Caki2 (cell line): ENCODE data around the gene CAP2. TPM values are rescaled to one million over a fixed set of nuclear protein-coding genes. Genes with fewer than 3 reads are reported as not detected.

Source experiments
- DNase-seq: peaks from one replicate; pipeline ENCODE4 v3.0.0-alpha.2; 2015; ENCODE audit warnings: low read depth
- in situ Hi-C: cut with HindIII; loops from 2 replicates; pipeline ENCODE4 v1.10.0; 2016; ENCODE audit warnings: low sequenced_read_pairs, low pct_unique_long_range_greater_than_20kb, mixed read lengths
- total RNA-seq: library from RNA; depleted of rRNA; stranded (reverse); fragments of >200 nt; shearing (Covaris generic); gene quantifications from 2 replicates; pipeline ENCODE4 v1.2.3, GENCODE V29; 2014; ENCODE audit warnings: low replicate concordance; rRNA removed

CAP2 gene
- 16.5 and 18.4 TPM in 2 replicates for total RNA-seq

GRCh38 chr6:17392978-17393891, at the start of gene CAP2:
TSS of gene CAP2 (plus strand) at chr6:17393595. CDS start at chr6:17421556, 27,961 bp downstream.
- in situ Hi-C loops, result no loop called here
- DNase-seq, result peak; percentile 81

- in situ Hi-C loops, result no loop called here
- no peak for DNase-seq
These were observed 46.4 kb upstream of the CAP2 start for GRCh38 chr6:17347012-17347411.

- in situ Hi-C loops, result no loop called here
- no peak for DNase-seq
These were observed 44.0 kb upstream of the CAP2 start for GRCh38 chr6:17349427-17349826.

GRCh38 chr6:17352302-17352701, 41.1 kb upstream of the CAP2 start:
- no peak for DNase-seq
- in situ Hi-C loops, result no loop called here

GRCh38 chr6:17353440-17354175, 39.8 kb upstream of the CAP2 start:
- no peak for DNase-seq
- in situ Hi-C loops, result no loop called here

GRCh38 chr6:17354700-17355403, 38.5 kb upstream of the CAP2 start:
- in situ Hi-C loops, result no loop called here
- DNase-seq, result no peak

GRCh38 chr6:17355404-17355774, 38.0 kb upstream of the CAP2 start:
- DNase-seq, result no peak
- in situ Hi-C loops, result no loop called here

- in situ Hi-C loops, result no loop called here
- DNase-seq, result no peak
These were observed 34.9 kb upstream of the CAP2 start for GRCh38 chr6:17358515-17358914.

GRCh38 chr6:17360564-17360963, 32.8 kb upstream of the CAP2 start:
- no peak for DNase-seq
- in situ Hi-C loops, result no loop called here

- no peak for DNase-seq
These were observed 32.4 kb upstream of the CAP2 start for GRCh38 chr6:17361013-17361412.

GRCh38 chr6:17365961-17366360, 27.4 kb upstream of the CAP2 start:
- in situ Hi-C loops, result no loop called here
- no peak for DNase-seq

More at GRCh38 chr6:17361013-17361412, 32.4 kb upstream of the CAP2 start:
- in situ Hi-C loops, result no loop called here

GRCh38 chr6:17367868-17368267, 25.5 kb upstream of the CAP2 start:
- in situ Hi-C loops, result no loop called here
- DNase-seq, result no peak

GRCh38 chr6:17381424-17382147, 11.8 kb upstream of the CAP2 start:
- in situ Hi-C loops, result no loop called here
- DNase-seq, result no peak

GRCh38 chr6:17385660-17386059, 7.7 kb upstream of the CAP2 start:
- DNase-seq, result no peak

GRCh38 chr6:17388365-17388764, 5.0 kb upstream of the CAP2 start:
- DNase-seq, result no peak
- in situ Hi-C loops, result no loop called here

More at GRCh38 chr6:17385660-17386059, 7.7 kb upstream of the CAP2 start:
- in situ Hi-C loops, result no loop called here

GRCh38 chr6:17389274-17389847, 4.0 kb upstream of the CAP2 start:
- DNase-seq, result no peak
- in situ Hi-C loops, result no loop called here

- DNase-seq, result no peak
- in situ Hi-C loops, result no loop called here
These were observed 3.1 kb upstream of the CAP2 start for GRCh38 chr6:17390276-17390675.

GRCh38 chr6:17391976-17392375, 1.4 kb upstream of the CAP2 start:
- DNase-seq, result no peak
- in situ Hi-C loops, result no loop called here
